Fibroblast of lung (primary cell): ENCODE data around the gene ANKRD28. TPM values are rescaled to one million over a fixed set of nuclear protein-coding genes. Genes with fewer than 3 reads are reported as not detected.

Source experiments
- DNase-seq, 2 donors: peaks; one replicate each; pipeline versions ENCODE4 v3.0.0 to v3.0.0-alpha.2; 2010; ENCODE audit warnings: low read depth in 2 of 2
- H2AFZ ChIP-seq: 2 replicates; pipeline ENCODE4 v1.5.1; 2012; ENCODE audit warnings: low read length, control low read depth, inconsistent platforms
- H3K27ac ChIP-seq: 2 replicates; pipeline ENCODE4 v1.5.1; 2011; ENCODE audit warnings: low read length, control low read depth; ENCODE audit not compliant: insufficient read depth
- H3K27me3 ChIP-seq: 2 replicates; pipeline ENCODE4 v1.5.1; 2011; ENCODE audit warnings: mild to moderate bottlenecking, low read length; ENCODE audit not compliant: control insufficient read depth, insufficient read depth
- H3K36me3 ChIP-seq: 2 replicates; pipeline ENCODE4 v1.5.1; 2011; ENCODE audit warnings: low read length; ENCODE audit not compliant: control insufficient read depth, insufficient read depth
- H3K4me1 ChIP-seq: 2 replicates; pipeline ENCODE4 v1.5.1; 2011; ENCODE audit warnings: low read length; ENCODE audit not compliant: control insufficient read depth, insufficient read depth; ENCODE audit errors: extremely low read depth
- H3K4me2 ChIP-seq: 2 replicates; pipeline ENCODE4 v1.5.1; 2011; ENCODE audit warnings: low read length, control low read depth; ENCODE audit not compliant: insufficient read depth; ENCODE audit errors: extremely low read depth
- H3K4me3 ChIP-seq, 4 experiments: fragments of 200-600 bp in 1 of 4; sonication (generic) in 1 of 4; replicated peaks in 1 of 4; 2 replicates each; pipeline ENCODE4 v1.5.1; 2011 to 2016; ENCODE audit warnings: low read length in 4 of 4, low read depth in 3 of 4, mild to moderate bottlenecking in 3 of 4, control low read depth in 2 of 4, inconsistent platforms in 1 of 4, mixed read lengths in 1 of 4; ENCODE audit not compliant: insufficient read depth in 1 of 4; ENCODE audit errors: control extremely low read depth in 1 of 4
- H3K79me2 ChIP-seq: 2 replicates; pipeline ENCODE4 v1.5.1; 2012; ENCODE audit warnings: mild to moderate bottlenecking, low read length, inconsistent platforms; ENCODE audit not compliant: control insufficient read depth, insufficient read depth
- H3K9ac ChIP-seq: 2 replicates; pipeline ENCODE4 v1.5.1; 2011; ENCODE audit warnings: mild to moderate bottlenecking, low read length, control low read depth; ENCODE audit not compliant: insufficient read depth
- H3K9me3 ChIP-seq: 2 replicates; pipeline ENCODE4 v1.5.1; 2012; ENCODE audit warnings: low read depth, low read length; ENCODE audit not compliant: control insufficient read depth, insufficient read depth
- H4K20me1 ChIP-seq: 2 replicates; pipeline ENCODE4 v1.5.1; 2011; ENCODE audit warnings: low read length; ENCODE audit not compliant: control insufficient read depth, insufficient read depth; ENCODE audit errors: extremely low read depth
- CTCF ChIP-seq, 2 donors: IDR thresholded peaks in 1 of 2; conservative IDR thresholded peaks in 1 of 2; 1 replicate in 1 of 2; 2 replicates in 1 of 2; pipeline ENCODE4 v1.5.1; 2011 to 2012; ENCODE audit warnings: low read length in 2 of 2, control low read depth in 1 of 2, inconsistent platforms in 1 of 2, low read depth in 1 of 2, mild to moderate bottlenecking in 1 of 2
- EZH2 ChIP-seq: IDR thresholded peaks from 2 replicates; pipeline ENCODE4 v1.5.1; 2012; ENCODE audit warnings: low read length, control low read depth, mild to moderate bottlenecking; ENCODE audit errors: missing control alignments
- polyA plus RNA-seq, 2 donors: library from polyadenylated mRNA; depleted of rRNA in 1 of 2; stranded (reverse) in 1 of 2; unstranded in 1 of 2; fragments of >200 nt; gene quantifications; 2 replicates each; pipeline ENCODE4 v1.2.1, GENCODE V29; 2011 to 2012; ENCODE audit warnings: missing spikeins in 1 of 2
- total RNA-seq: library from RNA; depleted of rRNA; stranded (reverse); fragments of >200 nt; gene quantifications from 2 replicates; pipeline ENCODE4 v1.2.1, GENCODE V29; 2014

The ANKRD28 gene
- total and polyA plus RNA-seq, 2 donors (not counting 1 experiment from before 2014, with no cell fraction given): 82.3 to 222 TPM

- Histone ChIP-seq H3K4me3 (no peak overlapping the region), H3K27ac (no peak overlapping the region), H3K9ac (no peak overlapping the region), H3K36me3 (no peaks in the 10 kb centered on the region), H4K20me1 (no peaks in the 10 kb centered on the region), H2AFZ (no peak overlapping the region), H3K4me1 (peaks cover 2% of the 10 kb centered on the region), H3K4me2 (no peak overlapping the region), H3K79me2 (peaks cover 4% of the 10 kb centered on the region), H3K27me3 (no peaks in the 10 kb centered on the region), H3K9me3 (no peaks in the 10 kb centered on the region)
- no peak for DNase-seq
- TF ChIP-seq CTCF (conservative IDR thresholded peaks at IDR 0.05 in 1 of 2, IDR thresholded peaks at IDR 0.05 in 1 of 2; ENCODE audit: low read depth in 1 of 2, low read length in 2 of 2) (no peak), EZH2 (no peak)
Observed at GRCh38 chr3:15803921-15804320, 6.1 kb upstream of the ANKRD28 start.

- Histone ChIP-seq H3K36me3 (no peaks in the 10 kb centered on the region), H3K79me2 (peaks cover 14% of the 10 kb centered on the region), H3K9me3 (no peaks in the 10 kb centered on the region), H3K9ac (no peak overlapping the region), H3K4me3 (no peak overlapping the region), H4K20me1 (no peaks in the 10 kb centered on the region), H3K27me3 (no peaks in the 10 kb centered on the region), H3K27ac (no peak overlapping the region), H2AFZ (no peak overlapping the region), H3K4me2 (no peak overlapping the region), H3K4me1 (peaks cover 2% of the 10 kb centered on the region)
- TF ChIP-seq EZH2: no peak
- no peak for TF ChIP-seq CTCF (conservative IDR thresholded peaks at IDR 0.05 in 1 of 2, IDR thresholded peaks at IDR 0.05 in 1 of 2; ENCODE audit: low read depth in 1 of 2, low read length in 2 of 2)
- DNase-seq: no peak
Observed at GRCh38 chr3:15801298-15801697, 3.5 kb upstream of the ANKRD28 start.

- Histone ChIP-seq H3K9ac (no peak overlapping the region), H3K27me3 (no peaks in the 10 kb centered on the region), H3K4me1 (peaks cover 2% of the 10 kb centered on the region), H3K27ac (no peak overlapping the region), H4K20me1 (no peaks in the 10 kb centered on the region), H3K4me3 (no peak overlapping the region), H3K36me3 (no peaks in the 10 kb centered on the region), H3K9me3 (no peaks in the 10 kb centered on the region), H2AFZ (no peak overlapping the region), H3K4me2 (no peak overlapping the region), H3K79me2 (peaks cover 19% of the 10 kb centered on the region)
- DNase-seq: peak in 1 of 2 donors; percentile 32
- TF ChIP-seq CTCF (conservative IDR thresholded peaks at IDR 0.05 in 1 of 2, IDR thresholded peaks at IDR 0.05 in 1 of 2; ENCODE audit: low read depth in 1 of 2, low read length in 2 of 2): no peak
- TF ChIP-seq EZH2: no peak
Observed at GRCh38 chr3:15800780-15801179, 3.0 kb upstream of the ANKRD28 start.
